H1 (cell line): ENCODE data around the gene RPL38. TPM values are rescaled to one million over a fixed set of nuclear protein-coding genes. Genes with fewer than 3 reads are reported as not detected.
A peak's percentile ranks its signal among the peaks of the same experiment; 100 is the strongest.

Source experiments
- ATF3 ChIP-seq: IDR thresholded peaks from 2 replicates; pipeline ENCODE4 v1.6.1; 2011; ENCODE audit warnings: low read depth, mild to moderate bottlenecking, low read length; ENCODE audit not compliant: insufficient read depth
- BRCA1 ChIP-seq: IDR thresholded peaks from 2 replicates; pipeline ENCODE4 v1.6.1; 2012; ENCODE audit warnings: low read depth, low read length, improper control_type of control experiment
- CBX8 ChIP-seq: fragments of 300-800, 300-1000 bp; sonication (generic); IDR thresholded peaks from 2 replicates; pipeline ENCODE4 v1.7.1; 2016; ENCODE audit warnings: low read depth, low read length, borderline replicate concordance
- CTBP2 ChIP-seq: IDR thresholded peaks from 2 replicates; pipeline ENCODE4 v1.7.0; 2011; ENCODE audit warnings: borderline replicate concordance, mild to moderate bottlenecking, moderate library complexity, mixed read lengths, low read length; ENCODE audit not compliant: insufficient read depth, insufficient read length
- GABPA ChIP-seq: IDR thresholded peaks from 2 replicates; pipeline ENCODE4 v1.6.1; 2011; ENCODE audit warnings: mild to moderate bottlenecking, low read length, moderate library complexity, borderline replicate concordance; ENCODE audit not compliant: insufficient read depth
- HDAC6 ChIP-seq: IDR thresholded peaks from one replicate; pipeline ENCODE4 v1.7.1; 2012; ENCODE audit warnings: low read depth, mild to moderate bottlenecking, inconsistent platforms, low read length, moderate library complexity
- RAD21 ChIP-seq, 2 experiments: IDR thresholded peaks in 1 of 2; conservative IDR thresholded peaks in 1 of 2; 2 replicates each; pipeline ENCODE4 v1.6.1; 2011; ENCODE audit warnings: low read depth in 2 of 2, low read length in 2 of 2, improper control_type of control experiment in 1 of 2, inconsistent platforms in 1 of 2, mild to moderate bottlenecking in 1 of 2, moderate library complexity in 1 of 2
- SP2 ChIP-seq: IDR thresholded peaks from 2 replicates; pipeline ENCODE4 v1.6.1; 2012; ENCODE audit warnings: mild to moderate bottlenecking, low read length, inconsistent platforms
- TAF7 ChIP-seq: optimal IDR thresholded peaks from 2 replicates; pipeline ENCODE3; 2011; ENCODE audit warnings: low read depth, mild to moderate bottlenecking, inconsistent platforms, low read length, moderate library complexity, borderline replicate concordance
- polyA plus RNA-seq, 7 experiments: library from polyadenylated mRNA; depleted of rRNA in 3 of 7; stranded (reverse) in 5 of 7; unstranded in 2 of 7; fragments of >200 nt in 5 of 7; fragments of 200-250 nt in 2 of 7; gene quantifications; 1 replicate in 5 of 7; 2 replicates in 1 of 7; 4 replicates in 1 of 7; pipeline versions ENCODE4 v1.2.1 to v1.2.3, GENCODE V29; 2011 to 2013; ENCODE audit warnings: missing spikeins in 2 of 7, mixed read lengths in 2 of 7
- total RNA-seq: library from RNA; stranded (reverse); fragmentation: NEBNext Ultra II Directional; extraction: Animal tissue kit (Norgen Biotek cat#: 25700); gene quantifications from 2 replicates; pipeline ENCODE4 v1.2.1, GENCODE V29; 2021
- TF ChIP-seq, protein P1 (sequence below): IDR thresholded peaks from 2 replicates; pipeline ENCODE4 v1.6.1; 2011; ENCODE audit warnings: low read length, improper control_type of control experiment

RPL38 gene
- total and polyA plus RNA-seq, 2 of the 8 experiments (the other 6 are each of a cell fraction or from before 2014, with no cell fraction given) = 412 to 1,195 TPM

DNA sequence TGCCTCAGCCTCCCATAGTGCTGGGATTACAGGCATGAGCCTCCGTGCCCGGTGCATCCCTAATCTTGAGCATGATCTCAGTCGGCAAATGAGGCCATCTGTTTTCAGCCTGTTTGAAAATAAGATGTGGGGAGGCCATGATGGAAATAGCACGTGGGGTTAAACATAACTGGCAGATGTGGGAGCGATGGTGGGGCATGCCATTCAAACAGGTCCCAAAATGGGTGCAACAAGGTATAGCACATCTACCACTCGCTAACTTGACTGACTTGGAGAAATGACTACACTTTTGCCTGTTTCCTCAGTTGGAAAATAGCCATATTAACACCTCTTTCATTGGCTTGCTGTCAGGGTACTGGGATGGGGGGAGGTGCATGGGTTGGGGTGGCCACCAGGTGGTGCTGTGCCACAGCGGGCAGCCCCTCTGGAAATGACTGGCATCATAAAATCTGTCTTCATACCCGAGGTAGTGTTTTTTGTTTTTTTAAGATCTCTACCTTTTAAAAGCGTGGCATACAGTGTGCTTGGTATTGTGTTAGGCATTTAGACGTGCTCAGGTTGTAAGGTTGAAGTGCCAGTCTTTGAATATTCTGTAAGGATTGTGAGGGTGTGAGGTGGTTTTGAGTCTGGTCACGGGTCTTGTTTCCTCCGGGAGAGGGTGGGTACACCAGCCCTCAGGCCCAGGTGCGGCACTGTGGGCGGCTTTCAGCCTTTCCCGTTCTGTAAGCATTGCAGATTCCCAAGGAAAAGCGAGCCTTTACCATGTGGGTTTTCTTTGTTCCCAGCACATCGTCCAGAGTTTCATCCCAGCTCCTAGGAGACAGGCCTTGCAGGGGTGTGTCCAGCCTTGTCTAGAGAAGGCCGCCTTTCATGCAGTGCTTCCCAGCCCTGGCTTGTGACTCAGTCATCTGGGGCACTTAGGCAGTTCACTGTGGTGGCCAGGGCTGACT is 7.0 kb downstream of the RPL38 start (continued):
- no peak for TF ChIP-seq BRCA1
- no peak for TF ChIP-seq HDAC6
- TF ChIP-seq GABPA = no peak
- TF ChIP-seq, protein P1, sequence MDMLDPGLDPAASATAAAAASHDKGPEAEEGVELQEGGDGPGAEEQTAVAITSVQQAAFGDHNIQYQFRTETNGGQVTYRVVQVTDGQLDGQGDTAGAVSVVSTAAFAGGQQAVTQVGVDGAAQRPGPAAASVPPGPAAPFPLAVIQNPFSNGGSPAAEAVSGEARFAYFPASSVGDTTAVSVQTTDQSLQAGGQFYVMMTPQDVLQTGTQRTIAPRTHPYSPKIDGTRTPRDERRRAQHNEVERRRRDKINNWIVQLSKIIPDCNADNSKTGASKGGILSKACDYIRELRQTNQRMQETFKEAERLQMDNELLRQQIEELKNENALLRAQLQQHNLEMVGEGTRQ = no peak
- no peak for TF ChIP-seq SP2
- TF ChIP-seq CTBP2 = no peak
- peak; percentile 47 for TF ChIP-seq TAF7
- TF ChIP-seq ATF3 = no peak
- no peak for TF ChIP-seq CBX8
- peak; percentile 59 to 63 for TF ChIP-seq RAD21 (IDR thresholded peaks at IDR 0.05 in 1 of 2, conservative IDR thresholded peaks at IDR 0.05 in 1 of 2; ENCODE audit: low read depth in 2 of 2, low read length in 2 of 2)
- TF ChIP-seq, all 59 proteins: peak for 13
